Small intestine (tissue), 7 donors: ENCODE results near the gene TRIM71. TPM values are rescaled to one million over a fixed set of nuclear protein-coding genes. Genes with fewer than 3 reads are reported as not detected.
"Not testable (repeated sequence)": the region's sequence is repeated elsewhere in the genome, so short reads cannot be mapped to it uniquely, and the experiment has no call there.

Experiments used
- DNase-seq, 2 donors: peaks; one replicate each; pipeline versions ENCODE4 v3.0.0 to v3.0.0-alpha.2; 2013
- FAIRE-seq: peaks from 2 replicates; lab custom pipeline; 2012; peaks lifted over from hg19 to GRCh38; lab: Jason Lieb, UNC
- H3K27ac ChIP-seq, 3 donors: one replicate each; pipeline ENCODE4 v1.5.1; 2013; ENCODE audit warnings: low read length in 2 of 3, mild to moderate bottlenecking in 2 of 3, control low read depth in 1 of 3, inconsistent platforms in 1 of 3, low read depth in 1 of 3, moderate library complexity in 1 of 3
- H3K27me3 ChIP-seq, 3 donors: one replicate each; pipeline ENCODE4 v1.6.1; 2013; ENCODE audit warnings: low read length in 3 of 3, inconsistent platforms in 1 of 3; ENCODE audit not compliant: control insufficient read depth in 3 of 3, insufficient read depth in 3 of 3
- H3K36me3 ChIP-seq, 3 donors: one replicate each; pipeline ENCODE4 v1.6.1; 2013; ENCODE audit warnings: low read length in 3 of 3, inconsistent platforms in 1 of 3, low read depth in 1 of 3, mild to moderate bottlenecking in 1 of 3, moderate library complexity in 1 of 3; ENCODE audit not compliant: control insufficient read depth in 3 of 3, insufficient read depth in 2 of 3
- H3K4me1 ChIP-seq, 3 donors: one replicate each; pipeline ENCODE4 v1.6.1; 2013; ENCODE audit warnings: low read length in 2 of 3, inconsistent platforms in 1 of 3, low read depth in 1 of 3, mild to moderate bottlenecking in 1 of 3, moderate library complexity in 1 of 3; ENCODE audit not compliant: control insufficient read depth in 3 of 3, insufficient read depth in 2 of 3
- H3K4me3 ChIP-seq, 3 donors: one replicate each; pipeline ENCODE4 v1.5.1; 2013; ENCODE audit warnings: low read length in 3 of 3, control low read depth in 1 of 3, inconsistent platforms in 1 of 3, low read depth in 1 of 3, mild to moderate bottlenecking in 1 of 3, moderate library complexity in 1 of 3
- H3K9me3 ChIP-seq, 2 donors: one replicate each; pipeline ENCODE4 v1.6.1; 2013; ENCODE audit warnings: low read depth in 1 of 2, low read length in 1 of 2; ENCODE audit not compliant: control insufficient read depth in 2 of 2, insufficient read depth in 1 of 2
- WGBS, 3 donors: extraction: QIAGEN DNeasy Blood & Tissue Kit; methylation state at CpG; one replicate each; pipeline ENCODE4 v1.1.7; 2013; 5-methylcytosine and 5-hydroxymethylcytosine counted together
- polyA plus RNA-seq, 4 donors: library from polyadenylated mRNA; stranded (reverse) in 3 of 4; unstranded in 1 of 4; fragments of 200-250 nt in 3 of 4; fragments of 120-200 nt in 1 of 4; gene quantifications; one replicate each; pipeline versions ENCODE4 v1.2.1 to v1.2.3, GENCODE V29; 2013
- donor health status: healthy with polysubstance abuse.
- donor health status: control.
- donor health status: control.
- donor health status: Bipolar disorder and iron deficiency.
- donor health status: healthy.

TRIM71 gene
- polyA plus RNA-seq, 4 donors, result 0.01 to 10.0 TPM; not detected in 2

DNA sequence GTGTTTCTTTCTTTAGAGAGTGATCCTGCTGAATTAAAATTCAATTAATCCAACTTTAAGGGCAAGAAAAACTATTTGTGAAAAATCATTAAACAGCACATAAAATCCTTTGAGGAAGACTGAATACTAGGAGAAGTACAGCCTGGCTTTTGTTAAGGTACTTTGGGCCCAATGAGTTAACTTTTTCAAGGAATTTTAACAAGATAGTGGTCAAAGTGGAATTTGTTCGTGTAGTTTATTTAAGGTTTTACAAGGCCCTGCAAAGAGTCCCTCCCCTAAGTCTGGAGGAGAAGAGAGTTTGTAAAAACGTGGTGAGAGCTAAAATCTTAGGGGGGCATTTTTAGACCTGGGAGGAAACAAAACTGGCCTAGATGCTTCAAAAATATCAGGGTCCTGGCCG is 26.0 kb upstream of the TRIM71 start:
- H3K36me3 ChIP-seq, result no peaks in the 10 kb centered on the region
- no peaks in the 10 kb centered on the region for H3K4me1 ChIP-seq
- no peak overlapping the region for H3K27ac ChIP-seq
- H3K9me3 ChIP-seq, result no peaks in the 10 kb centered on the region
- no peak for FAIRE-seq
- H3K4me3 ChIP-seq, result no peak overlapping the region
- DNase-seq, result no peak
- H3K27me3 ChIP-seq, result no peaks in the 10 kb centered on the region
- WGBS, 3 donors, result 55 to 67% (median 58%) methylated on average over 3 of the region's 3 CpGs

- FAIRE-seq, result no peak
- no peaks in the 10 kb centered on the region for H3K9me3 ChIP-seq
- peak overlapping the region in 1 of 3 donors; percentile 18 for H3K27ac ChIP-seq
- H3K4me3 ChIP-seq, result no peak overlapping the region
- 80 to 83% (median 80%) methylated on average over 8 of the region's 8 CpGs for WGBS, 3 donors
- no peaks in the 10 kb centered on the region for H3K27me3 ChIP-seq
- DNase-seq, result peak in 1 of 2 donors; percentile 43
- H3K36me3 ChIP-seq, result no peaks in the 10 kb centered on the region
- no peaks in the 10 kb centered on the region for H3K4me1 ChIP-seq
These were observed 23.1 kb upstream of the TRIM71 start for GRCh38 chr3:32794487-32795308.

GRCh38 chr3:32796384-32796950 is 21.3 kb upstream of the TRIM71 start:
- WGBS, 3 donors, result 83 to 87% (median 87%) methylated on average over 11 of the region's 11 CpGs
- not testable (repeated sequence) for FAIRE-seq, DNase-seq

DNA sequence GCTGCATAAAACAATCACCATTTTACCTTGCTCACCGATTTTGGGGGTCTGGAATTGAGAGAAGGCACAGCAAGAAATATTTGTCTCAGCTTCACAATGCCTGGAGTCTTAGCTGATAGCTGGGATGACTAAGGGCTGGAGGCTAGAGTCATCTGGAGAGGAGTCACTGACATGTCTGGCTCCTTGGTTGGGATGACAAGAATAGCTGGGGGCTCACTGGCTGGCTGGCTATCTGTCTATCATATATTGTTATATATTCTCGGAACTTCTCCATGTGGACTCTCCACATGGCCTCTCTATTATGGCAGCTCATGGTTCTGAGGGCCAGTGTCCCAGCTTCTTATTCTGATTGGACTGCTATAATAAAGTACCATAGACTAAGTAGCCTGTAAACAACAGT is 20.0 kb upstream of the TRIM71 start:
- WGBS, 3 donors, result 90 to 93% (median 92%) methylated on average over 2 of the region's 2 CpGs
- Histone ChIP-seq H3K27me3 (no peaks in the 10 kb centered on the region), H3K27ac (no peak overlapping the region), H3K4me1 (no peaks in the 10 kb centered on the region), H3K36me3 (no peaks in the 10 kb centered on the region), H3K4me3 (no peak overlapping the region), H3K9me3 (no peaks in the 10 kb centered on the region)
- DNase-seq, result no peak
- FAIRE-seq, result no peak

More at GRCh38 chr3:32796384-32796950, 21.3 kb upstream of the TRIM71 start:
- not testable (repeated sequence) for H3K4me1 ChIP-seq, H3K27me3 ChIP-seq, H3K4me3 ChIP-seq, H3K36me3 ChIP-seq, H3K9me3 ChIP-seq, H3K27ac ChIP-seq

DNA sequence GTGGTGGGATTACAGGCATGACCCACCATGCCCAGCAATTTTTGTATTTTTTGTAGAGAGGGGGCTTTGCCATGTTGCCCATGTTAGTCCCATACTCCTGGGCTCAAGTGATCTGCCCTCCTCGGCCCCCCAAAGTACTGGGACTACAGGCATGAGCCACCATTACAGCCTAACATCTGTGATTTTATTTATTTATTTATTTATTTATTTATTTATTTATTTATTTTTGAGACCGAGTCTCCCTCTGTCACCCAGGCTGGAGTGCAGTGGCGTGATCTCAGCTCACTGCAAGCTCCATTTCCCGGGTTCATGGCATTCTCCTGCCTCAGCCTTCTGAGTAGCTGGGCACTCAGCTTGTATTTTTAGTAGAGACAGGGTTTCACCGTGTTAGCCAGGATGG is 16.4 kb upstream of the TRIM71 start:
- H3K27ac ChIP-seq, H3K9me3 ChIP-seq, H3K4me3 ChIP-seq, FAIRE-seq, DNase-seq, H3K4me1 ChIP-seq, H3K27me3 ChIP-seq, H3K36me3 ChIP-seq: not testable (repeated sequence)
- WGBS, 3 donors, result 92 to 95% (median 94%) methylated on average over 5 of the region's 5 CpGs

- DNase-seq, result peak in 1 of 2 donors; percentile 79
- Histone ChIP-seq H3K4me3 (no peak overlapping the region), H3K27ac (no peak overlapping the region), H3K9me3 (no peaks in the 10 kb centered on the region), H3K36me3 (no peaks in the 10 kb centered on the region), H3K4me1 (peaks cover 0 to 12% (median 5%) of the 10 kb centered on the region in 3 donors), H3K27me3 (peaks cover 7 to 19% (median 18%) of the 10 kb centered on the region in 3 donors)
- 13 to 37% (median 33%) methylated on average over 2 of the region's 2 CpGs for WGBS, 3 donors
- FAIRE-seq, result no peak
These were observed 4.6 kb upstream of the TRIM71 start for GRCh38 chr3:32813180-32813579.

- Histone ChIP-seq H3K4me1 (peaks cover 0 to 12% (median 5%) of the 10 kb centered on the region in 3 donors), H3K4me3 (no peak overlapping the region), H3K27ac (no peak overlapping the region), H3K36me3 (no peaks in the 10 kb centered on the region), H3K9me3 (no peaks in the 10 kb centered on the region), H3K27me3 (peaks cover 8 to 29% (median 23%) of the 10 kb centered on the region in 3 donors)
- DNase-seq (no peak), FAIRE-seq (no peak)
- WGBS, 3 donors, result 60 to 81% (median 61%) methylated on average over 6 of the region's 6 CpGs
These were observed 3.4 kb upstream of the TRIM71 start for GRCh38 chr3:32814361-32814760.

GRCh38 chr3:32815841-32816438 is 1.9 kb upstream of the TRIM71 start:
- Histone ChIP-seq H3K4me1 (peaks cover 0 to 12% (median 5%) of the 10 kb centered on the region in 3 donors), H3K36me3 (no peaks in the 10 kb centered on the region), H3K4me3 (peak overlapping the region in 1 of 3 donors; percentile 59), H3K27me3 (peaks cover 19 to 38% (median 23%) of the 10 kb centered on the region in 3 donors), H3K27ac (peak overlapping the region in 1 of 3 donors; percentile 79), H3K9me3 (no peaks in the 10 kb centered on the region)
- FAIRE-seq (no peak), DNase-seq (peak in 1 of 2 donors; percentile 74)
- WGBS, 3 donors, result 9 to 18% (median 18%) methylated on average over 20 to 21 of the region's 21 CpGs
